ENCODE measurements around the gene PSME2. TPM values are rescaled to one million over a fixed set of nuclear protein-coding genes. Genes with fewer than 3 reads are reported as not detected.
A peak's percentile ranks its signal among the peaks of the same experiment; 100 is the strongest.

PSME2 gene
- total RNA-seq, 2 donors from 2014 or later = 106 to 112 TPM

DNA sequence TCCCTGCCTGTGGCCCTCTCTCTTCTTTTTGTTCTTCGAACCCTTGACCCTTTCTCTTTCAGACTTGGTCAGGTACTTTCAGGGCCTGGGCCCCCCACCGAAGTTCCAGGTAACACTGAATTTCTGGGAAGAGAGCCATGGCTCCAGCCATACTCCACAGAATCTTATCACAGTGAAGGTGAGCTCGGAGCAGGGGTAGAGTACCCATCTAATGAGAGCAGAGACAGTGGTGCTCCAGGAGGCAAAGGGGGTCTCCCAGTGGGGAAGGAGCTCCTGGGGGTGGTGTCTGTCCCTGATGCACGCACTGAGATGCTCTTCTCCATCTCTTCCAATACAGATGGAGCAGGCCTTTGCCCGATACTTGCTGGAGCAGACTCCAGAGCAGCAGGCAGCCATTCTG is 19.4 kb upstream of the PSME2 start:
- H3K4me3 ChIP-seq (ENCODE audit: low read length) = no peak overlapping the region
- H3K27me3 Mint-ChIP-seq (ENCODE audit: insufficient read depth) = no peaks in the 10 kb centered on the region

DNA sequence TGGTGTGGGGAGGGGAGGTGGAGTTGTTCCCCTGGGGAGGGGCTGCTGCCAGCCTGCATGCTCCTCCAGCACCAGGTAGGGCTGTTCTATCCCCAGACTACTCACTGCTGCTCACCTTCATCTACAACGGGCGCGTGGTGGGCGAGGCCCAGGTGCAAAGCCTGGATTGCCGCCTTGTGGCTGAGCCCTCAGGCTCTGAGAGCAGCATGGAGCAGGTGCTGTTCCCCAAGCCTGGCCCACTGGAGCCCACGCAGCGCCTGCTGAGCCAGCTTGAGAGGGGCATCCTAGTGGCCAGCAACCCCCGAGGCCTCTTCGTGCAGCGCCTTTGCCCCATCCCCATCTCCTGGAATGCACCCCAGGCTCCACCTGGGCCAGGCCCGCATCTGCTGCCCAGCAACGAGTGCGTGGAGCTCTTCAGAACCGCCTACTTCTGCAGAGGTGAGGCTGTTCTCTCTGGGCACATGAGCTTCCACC is 18.1 kb upstream of the PSME2 start:
- H3K9me3 Mint-ChIP-seq = no peaks in the 10 kb centered on the region
- 92 to 93% methylated on average over 9 to 14 of the region's 14 CpGs for WGBS, 2 experiments (ENCODE audit: insufficient coverage in 1 of 2, insufficient read length in 1 of 2)
- no peak overlapping the region for H3K9ac ChIP-seq (ENCODE audit: extremely low read depth, low read length, poor library complexity, severe bottlenecking)

More for the DNA sequence above, 19.4 kb upstream of the PSME2 start:
- no peaks in the 10 kb centered on the region for H3K9me3 Mint-ChIP-seq
- H3K27ac ChIP-seq (ENCODE audit: low read depth, low read length) = no peak overlapping the region
- no peaks in the 10 kb centered on the region for H3K27me3 ChIP-seq (ENCODE audit: control insufficient read depth, insufficient read depth, low read length, poor library complexity, severe bottlenecking)
- no peaks in the 10 kb centered on the region for H3K9me3 ChIP-seq (ENCODE audit: control insufficient read depth, low read length)
- TF ChIP-seq, protein P1, sequence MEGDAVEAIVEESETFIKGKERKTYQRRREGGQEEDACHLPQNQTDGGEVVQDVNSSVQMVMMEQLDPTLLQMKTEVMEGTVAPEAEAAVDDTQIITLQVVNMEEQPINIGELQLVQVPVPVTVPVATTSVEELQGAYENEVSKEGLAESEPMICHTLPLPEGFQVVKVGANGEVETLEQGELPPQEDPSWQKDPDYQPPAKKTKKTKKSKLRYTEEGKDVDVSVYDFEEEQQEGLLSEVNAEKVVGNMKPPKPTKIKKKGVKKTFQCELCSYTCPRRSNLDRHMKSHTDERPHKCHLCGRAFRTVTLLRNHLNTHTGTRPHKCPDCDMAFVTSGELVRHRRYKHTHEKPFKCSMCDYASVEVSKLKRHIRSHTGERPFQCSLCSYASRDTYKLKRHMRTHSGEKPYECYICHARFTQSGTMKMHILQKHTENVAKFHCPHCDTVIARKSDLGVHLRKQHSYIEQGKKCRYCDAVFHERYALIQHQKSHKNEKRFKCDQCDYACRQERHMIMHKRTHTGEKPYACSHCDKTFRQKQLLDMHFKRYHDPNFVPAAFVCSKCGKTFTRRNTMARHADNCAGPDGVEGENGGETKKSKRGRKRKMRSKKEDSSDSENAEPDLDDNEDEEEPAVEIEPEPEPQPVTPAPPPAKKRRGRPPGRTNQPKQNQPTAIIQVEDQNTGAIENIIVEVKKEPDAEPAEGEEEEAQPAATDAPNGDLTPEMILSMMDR (conservative IDR thresholded peaks at IDR 0.05) = no peak
- no peak overlapping the region for H3K9ac ChIP-seq (ENCODE audit: extremely low read depth, low read length, poor library complexity, severe bottlenecking)
- no peak for DNase-seq
- H3K27ac Mint-ChIP-seq = no peak overlapping the region
- no peak overlapping the region for H3K4me3 Mint-ChIP-seq
- peaks cover 32% of the 10 kb centered on the region for H3K36me3 Mint-ChIP-seq (ENCODE audit: low read depth)
- H3K36me3 ChIP-seq (ENCODE audit: control insufficient read depth, insufficient read depth, low read length) = peaks cover 22% of the 10 kb centered on the region
- WGBS, 2 experiments (ENCODE audit: insufficient coverage in 1 of 2, insufficient read length in 1 of 2) = 75 to 87% methylated on average over 1 to 5 of the region's 5 CpGs
- H3K4me1 Mint-ChIP-seq = peaks cover 9% of the 10 kb centered on the region
- H3K4me1 ChIP-seq (ENCODE audit: control insufficient read depth, insufficient read depth, low read length) = peaks cover 4% of the 10 kb centered on the region

DNA sequence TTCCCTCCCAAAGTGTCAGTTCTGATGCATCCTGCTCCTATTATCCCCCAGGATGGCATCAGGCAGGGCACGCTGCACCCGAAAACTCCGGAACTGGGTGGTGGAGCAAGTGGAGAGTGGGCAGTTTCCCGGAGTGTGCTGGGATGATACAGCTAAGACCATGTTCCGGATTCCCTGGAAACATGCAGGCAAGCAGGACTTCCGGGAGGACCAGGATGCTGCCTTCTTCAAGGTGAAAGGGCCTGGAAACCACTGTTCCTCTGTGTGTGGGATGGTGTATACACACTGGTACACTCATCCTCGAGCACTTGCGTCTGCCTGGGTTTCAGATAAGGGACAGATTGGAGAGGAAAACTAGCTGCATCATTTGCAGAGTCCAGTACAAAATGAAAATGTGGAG is 15.7 kb upstream of the PSME2 start:
- TF ChIP-seq, protein P1 (conservative IDR thresholded peaks at IDR 0.05) = no peak
- Histone ChIP-seq H3K4me1 (ENCODE audit: control insufficient read depth, insufficient read depth, low read length) (peaks cover 6% of the 10 kb centered on the region), H3K36me3 (ENCODE audit: control insufficient read depth, insufficient read depth, low read length) (peaks cover 49% of the 10 kb centered on the region), H3K27me3 (ENCODE audit: control insufficient read depth, insufficient read depth, low read length, poor library complexity, severe bottlenecking) (no peaks in the 10 kb centered on the region), H3K4me3 (ENCODE audit: low read length) (peak overlapping the region; percentile 72), H3K9ac (ENCODE audit: extremely low read depth, low read length, poor library complexity, severe bottlenecking) (no peak overlapping the region), H3K9me3 (ENCODE audit: control insufficient read depth, low read length) (no peaks in the 10 kb centered on the region), H3K27ac (ENCODE audit: low read depth, low read length) (no peak overlapping the region)
- WGBS, 2 experiments (ENCODE audit: insufficient coverage in 1 of 2, insufficient read length in 1 of 2) = 92 to 100% methylated on average over 3 to 8 of the region's 8 CpGs
- H3K36me3 Mint-ChIP-seq (ENCODE audit: low read depth) = peaks cover 58% of the 10 kb centered on the region
- peak overlapping the region; percentile 89 for H3K27ac Mint-ChIP-seq
- H3K27me3 Mint-ChIP-seq (ENCODE audit: insufficient read depth) = no peaks in the 10 kb centered on the region
- H3K9me3 Mint-ChIP-seq = no peaks in the 10 kb centered on the region
- peaks cover 10% of the 10 kb centered on the region for H3K4me1 Mint-ChIP-seq
- DNase-seq = no peak
- peak overlapping the region; percentile 52 for H3K4me3 Mint-ChIP-seq

More for the DNA sequence above, 18.1 kb upstream of the PSME2 start:
- Histone ChIP-seq H3K9me3 (ENCODE audit: control insufficient read depth, low read length) (no peaks in the 10 kb centered on the region), H3K27me3 (ENCODE audit: control insufficient read depth, insufficient read depth, low read length, poor library complexity, severe bottlenecking) (no peaks in the 10 kb centered on the region), H3K36me3 (ENCODE audit: control insufficient read depth, insufficient read depth, low read length) (peaks cover 34% of the 10 kb centered on the region), H3K4me1 (ENCODE audit: control insufficient read depth, insufficient read depth, low read length) (peaks cover 6% of the 10 kb centered on the region), H3K27ac (ENCODE audit: low read depth, low read length) (no peak overlapping the region), H3K4me3 (ENCODE audit: low read length) (no peak overlapping the region)
- Mint-ChIP-seq H3K4me1 (peaks cover 10% of the 10 kb centered on the region), H3K4me3 (no peak overlapping the region), H3K27me3 (ENCODE audit: insufficient read depth) (no peaks in the 10 kb centered on the region), H3K36me3 (ENCODE audit: low read depth) (peaks cover 41% of the 10 kb centered on the region), H3K27ac (no peak overlapping the region)
- TF ChIP-seq, protein P1 (conservative IDR thresholded peaks at IDR 0.05) = no peak
- no peak for DNase-seq
